ENCODE results near the gene KIAA1671.

KIAA1671 gene

DNA sequence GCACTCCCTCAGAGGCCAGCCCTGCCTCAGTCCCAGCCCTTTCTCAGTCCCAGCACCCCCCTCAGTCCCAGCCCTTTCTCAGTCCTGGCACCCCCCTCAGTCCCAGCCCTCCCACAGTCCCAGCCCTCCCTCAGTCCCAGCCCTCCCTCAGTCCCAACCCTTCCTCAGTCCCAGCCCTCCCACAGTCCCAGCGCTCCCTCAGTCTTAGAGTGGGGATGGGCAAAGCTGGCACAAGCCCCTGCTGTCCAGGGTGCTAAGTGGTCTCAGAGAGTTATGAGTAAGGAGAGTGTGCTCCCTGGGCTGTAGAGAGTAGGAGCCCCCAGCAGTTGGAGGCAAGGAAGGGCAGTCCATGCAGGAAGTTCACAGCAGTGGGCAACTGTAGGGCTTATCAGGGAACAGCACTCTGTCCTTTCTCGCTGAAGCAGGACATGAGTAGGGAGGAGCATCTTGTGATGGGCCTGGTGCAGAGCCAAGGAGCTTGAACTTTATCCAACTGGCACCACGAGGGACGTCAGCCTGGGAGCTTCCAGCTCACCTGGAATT, 195.7 kb downstream of the KIAA1671 start:
- peak in 1 of 2 donors; percentile 31 for DNase-seq (ENCODE audit: low read depth in 2 of 2)
- no peak overlapping the region for H3K4me3 ChIP-seq (replicated peaks in 1 of 2; ENCODE audit: low read depth in 2 of 2, low read length in 2 of 2)
- TF ChIP-seq, protein P1, sequence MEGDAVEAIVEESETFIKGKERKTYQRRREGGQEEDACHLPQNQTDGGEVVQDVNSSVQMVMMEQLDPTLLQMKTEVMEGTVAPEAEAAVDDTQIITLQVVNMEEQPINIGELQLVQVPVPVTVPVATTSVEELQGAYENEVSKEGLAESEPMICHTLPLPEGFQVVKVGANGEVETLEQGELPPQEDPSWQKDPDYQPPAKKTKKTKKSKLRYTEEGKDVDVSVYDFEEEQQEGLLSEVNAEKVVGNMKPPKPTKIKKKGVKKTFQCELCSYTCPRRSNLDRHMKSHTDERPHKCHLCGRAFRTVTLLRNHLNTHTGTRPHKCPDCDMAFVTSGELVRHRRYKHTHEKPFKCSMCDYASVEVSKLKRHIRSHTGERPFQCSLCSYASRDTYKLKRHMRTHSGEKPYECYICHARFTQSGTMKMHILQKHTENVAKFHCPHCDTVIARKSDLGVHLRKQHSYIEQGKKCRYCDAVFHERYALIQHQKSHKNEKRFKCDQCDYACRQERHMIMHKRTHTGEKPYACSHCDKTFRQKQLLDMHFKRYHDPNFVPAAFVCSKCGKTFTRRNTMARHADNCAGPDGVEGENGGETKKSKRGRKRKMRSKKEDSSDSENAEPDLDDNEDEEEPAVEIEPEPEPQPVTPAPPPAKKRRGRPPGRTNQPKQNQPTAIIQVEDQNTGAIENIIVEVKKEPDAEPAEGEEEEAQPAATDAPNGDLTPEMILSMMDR (IDR thresholded peaks at IDR 0.05; ENCODE audit: low read depth, low read length): no peak

DNA sequence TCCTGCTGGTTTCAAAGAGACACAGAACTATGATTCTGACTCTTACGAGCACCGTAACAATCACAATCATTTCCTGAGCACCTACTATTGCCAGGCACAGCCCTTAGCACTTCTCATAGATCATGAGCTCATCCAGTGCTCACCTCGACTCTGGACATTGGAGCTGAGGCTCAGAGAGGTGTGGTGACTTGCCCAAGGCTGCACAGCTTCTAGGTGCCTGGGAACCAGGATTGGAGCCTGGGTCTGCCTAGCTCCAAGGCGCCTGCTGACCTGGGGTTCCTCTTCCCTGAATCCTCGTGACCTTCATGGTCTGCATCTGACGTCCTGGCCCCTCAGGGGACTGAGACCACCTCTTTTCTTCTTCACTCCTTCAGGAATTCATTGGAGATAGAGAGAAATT, 196.5 kb downstream of the KIAA1671 start:
- no peak overlapping the region for H3K4me3 ChIP-seq (replicated peaks in 1 of 2; ENCODE audit: low read depth in 2 of 2, low read length in 2 of 2)
- TF ChIP-seq, protein P1 (IDR thresholded peaks at IDR 0.05; ENCODE audit: low read depth, low read length): no peak
- no peak for DNase-seq (ENCODE audit: low read depth in 2 of 2)

DNA sequence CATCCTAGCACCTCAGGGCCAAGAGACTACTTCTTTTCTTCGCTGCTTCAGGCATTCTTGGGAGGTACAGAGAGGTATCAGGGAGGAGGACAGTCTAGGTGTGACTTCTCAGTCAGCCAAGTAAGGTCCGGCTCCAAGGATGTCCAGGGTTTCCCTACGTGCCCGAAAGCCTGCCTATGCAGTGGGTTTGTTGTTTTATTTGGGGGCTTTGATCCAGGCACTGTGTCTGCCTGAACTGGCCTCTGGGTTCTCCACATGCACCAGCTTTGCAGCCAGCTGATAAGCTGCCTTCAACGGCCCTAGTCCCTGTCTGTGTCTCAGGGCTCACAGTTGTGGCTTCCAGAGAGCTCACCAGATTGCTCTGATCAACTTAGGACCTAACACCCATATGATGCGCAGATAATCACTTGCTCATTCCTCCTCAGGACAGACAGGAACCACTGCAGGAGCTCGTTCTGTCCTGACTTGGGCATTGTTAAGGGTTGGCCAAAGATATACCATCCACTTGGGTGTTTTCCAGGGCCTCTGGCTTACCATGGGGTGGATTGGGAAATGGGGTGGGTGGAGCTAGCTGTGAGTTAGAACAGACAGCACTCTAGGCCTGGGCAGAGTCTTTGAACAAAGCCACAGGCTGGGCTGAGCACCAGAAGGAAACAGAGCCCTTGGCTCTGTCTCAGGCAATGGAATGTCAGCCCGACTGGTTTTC, 201.6 kb downstream of the KIAA1671 start:
- no peak overlapping the region for H3K4me3 ChIP-seq (replicated peaks in 1 of 2; ENCODE audit: low read depth in 2 of 2, low read length in 2 of 2)
- TF ChIP-seq, protein P1 (IDR thresholded peaks at IDR 0.05; ENCODE audit: low read depth, low read length): no peak
- DNase-seq (ENCODE audit: low read depth in 2 of 2): peak; percentile 66 to 93

DNA sequence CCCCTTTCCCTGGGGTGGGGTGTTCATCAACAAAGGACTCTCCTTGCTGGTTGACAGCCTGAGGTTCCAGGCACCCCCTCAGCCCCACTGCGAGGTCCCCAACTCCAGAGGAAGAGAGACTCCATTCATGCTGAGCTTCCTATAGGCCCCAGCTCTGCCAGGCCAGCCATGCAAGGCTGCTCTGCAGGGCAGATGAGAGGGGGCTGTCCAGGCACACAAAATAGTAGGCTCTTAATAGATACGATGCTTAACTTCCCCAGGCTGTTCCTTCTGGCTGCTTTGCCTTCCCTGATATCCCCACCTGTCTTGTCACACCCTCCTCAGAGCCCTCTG, 202.1 kb downstream of the KIAA1671 start:
- H3K4me3 ChIP-seq (replicated peaks in 1 of 2; ENCODE audit: low read depth in 2 of 2, low read length in 2 of 2): no peak overlapping the region
- no peak for DNase-seq (ENCODE audit: low read depth in 2 of 2)
- TF ChIP-seq, protein P1 (IDR thresholded peaks at IDR 0.05; ENCODE audit: low read depth, low read length): no peak

DNA sequence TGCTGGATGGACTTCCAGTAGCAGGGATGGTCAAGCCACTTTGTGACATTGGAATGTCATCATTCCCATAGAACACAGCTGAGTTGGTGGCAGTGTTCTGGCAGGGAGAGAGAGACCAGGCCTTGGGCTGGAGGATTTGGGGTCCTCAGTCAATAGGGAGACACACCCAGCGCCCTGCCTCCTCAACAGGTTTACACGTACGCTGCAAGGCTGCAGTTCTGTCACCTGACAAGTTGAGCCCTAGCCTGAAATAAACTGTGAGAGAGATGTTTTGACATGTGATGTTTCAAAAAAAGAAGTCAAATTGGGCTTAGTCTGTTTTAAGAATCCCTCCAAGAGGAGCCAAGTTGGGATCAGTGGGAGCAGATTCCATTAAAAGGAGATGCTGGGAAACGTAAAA, 204.2 kb downstream of the KIAA1671 start:
- TF ChIP-seq, protein P1 (IDR thresholded peaks at IDR 0.05; ENCODE audit: low read depth, low read length): no peak
- H3K4me3 ChIP-seq (replicated peaks in 1 of 2; ENCODE audit: low read depth in 2 of 2, low read length in 2 of 2): no peak overlapping the region
- no peak for DNase-seq (ENCODE audit: low read depth in 2 of 2)

DNA sequence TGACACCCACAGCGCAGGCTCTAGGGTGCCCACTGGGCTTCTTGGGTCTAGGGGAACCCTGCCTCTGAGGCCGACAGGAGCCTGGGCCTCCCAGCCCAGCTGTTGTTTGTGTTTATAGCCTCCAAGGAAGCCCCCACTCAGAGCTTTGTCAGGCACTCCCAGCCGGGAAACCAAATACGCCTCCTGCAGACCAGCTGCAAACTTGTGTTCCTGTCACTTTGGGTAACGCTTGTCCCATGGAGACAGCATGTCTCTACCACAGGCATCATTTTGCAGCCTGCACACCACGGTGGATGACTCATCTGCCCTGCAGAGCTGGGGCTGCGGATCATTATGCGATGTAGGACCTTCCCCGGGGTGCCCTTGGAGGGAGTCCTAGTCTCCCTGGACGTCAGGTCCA, 206.5 kb downstream of the KIAA1671 start:
- TF ChIP-seq, protein P1 (IDR thresholded peaks at IDR 0.05; ENCODE audit: low read depth, low read length): no peak
- DNase-seq (ENCODE audit: low read depth in 2 of 2): peak in 1 of 2 donors; percentile 16
- no peak overlapping the region for H3K4me3 ChIP-seq (replicated peaks in 1 of 2; ENCODE audit: low read depth in 2 of 2, low read length in 2 of 2)
